ENCODE measurements around the gene NFIA. TPM values are rescaled to one million over a fixed set of nuclear protein-coding genes. Genes with fewer than 3 reads are reported as not detected.

Gene NFIA
- total and polyA plus RNA-seq, 9 of the 15 experiments (the other 6 are each of a cell fraction or from before 2014, with no cell fraction given): 5.3 to 24.9 (median 9.8) TPM

GRCh38 chr1:61114178-61114870 lies 32.0 kb downstream of the NFIA start (continued):
- TF ChIP-seq, protein P1, sequence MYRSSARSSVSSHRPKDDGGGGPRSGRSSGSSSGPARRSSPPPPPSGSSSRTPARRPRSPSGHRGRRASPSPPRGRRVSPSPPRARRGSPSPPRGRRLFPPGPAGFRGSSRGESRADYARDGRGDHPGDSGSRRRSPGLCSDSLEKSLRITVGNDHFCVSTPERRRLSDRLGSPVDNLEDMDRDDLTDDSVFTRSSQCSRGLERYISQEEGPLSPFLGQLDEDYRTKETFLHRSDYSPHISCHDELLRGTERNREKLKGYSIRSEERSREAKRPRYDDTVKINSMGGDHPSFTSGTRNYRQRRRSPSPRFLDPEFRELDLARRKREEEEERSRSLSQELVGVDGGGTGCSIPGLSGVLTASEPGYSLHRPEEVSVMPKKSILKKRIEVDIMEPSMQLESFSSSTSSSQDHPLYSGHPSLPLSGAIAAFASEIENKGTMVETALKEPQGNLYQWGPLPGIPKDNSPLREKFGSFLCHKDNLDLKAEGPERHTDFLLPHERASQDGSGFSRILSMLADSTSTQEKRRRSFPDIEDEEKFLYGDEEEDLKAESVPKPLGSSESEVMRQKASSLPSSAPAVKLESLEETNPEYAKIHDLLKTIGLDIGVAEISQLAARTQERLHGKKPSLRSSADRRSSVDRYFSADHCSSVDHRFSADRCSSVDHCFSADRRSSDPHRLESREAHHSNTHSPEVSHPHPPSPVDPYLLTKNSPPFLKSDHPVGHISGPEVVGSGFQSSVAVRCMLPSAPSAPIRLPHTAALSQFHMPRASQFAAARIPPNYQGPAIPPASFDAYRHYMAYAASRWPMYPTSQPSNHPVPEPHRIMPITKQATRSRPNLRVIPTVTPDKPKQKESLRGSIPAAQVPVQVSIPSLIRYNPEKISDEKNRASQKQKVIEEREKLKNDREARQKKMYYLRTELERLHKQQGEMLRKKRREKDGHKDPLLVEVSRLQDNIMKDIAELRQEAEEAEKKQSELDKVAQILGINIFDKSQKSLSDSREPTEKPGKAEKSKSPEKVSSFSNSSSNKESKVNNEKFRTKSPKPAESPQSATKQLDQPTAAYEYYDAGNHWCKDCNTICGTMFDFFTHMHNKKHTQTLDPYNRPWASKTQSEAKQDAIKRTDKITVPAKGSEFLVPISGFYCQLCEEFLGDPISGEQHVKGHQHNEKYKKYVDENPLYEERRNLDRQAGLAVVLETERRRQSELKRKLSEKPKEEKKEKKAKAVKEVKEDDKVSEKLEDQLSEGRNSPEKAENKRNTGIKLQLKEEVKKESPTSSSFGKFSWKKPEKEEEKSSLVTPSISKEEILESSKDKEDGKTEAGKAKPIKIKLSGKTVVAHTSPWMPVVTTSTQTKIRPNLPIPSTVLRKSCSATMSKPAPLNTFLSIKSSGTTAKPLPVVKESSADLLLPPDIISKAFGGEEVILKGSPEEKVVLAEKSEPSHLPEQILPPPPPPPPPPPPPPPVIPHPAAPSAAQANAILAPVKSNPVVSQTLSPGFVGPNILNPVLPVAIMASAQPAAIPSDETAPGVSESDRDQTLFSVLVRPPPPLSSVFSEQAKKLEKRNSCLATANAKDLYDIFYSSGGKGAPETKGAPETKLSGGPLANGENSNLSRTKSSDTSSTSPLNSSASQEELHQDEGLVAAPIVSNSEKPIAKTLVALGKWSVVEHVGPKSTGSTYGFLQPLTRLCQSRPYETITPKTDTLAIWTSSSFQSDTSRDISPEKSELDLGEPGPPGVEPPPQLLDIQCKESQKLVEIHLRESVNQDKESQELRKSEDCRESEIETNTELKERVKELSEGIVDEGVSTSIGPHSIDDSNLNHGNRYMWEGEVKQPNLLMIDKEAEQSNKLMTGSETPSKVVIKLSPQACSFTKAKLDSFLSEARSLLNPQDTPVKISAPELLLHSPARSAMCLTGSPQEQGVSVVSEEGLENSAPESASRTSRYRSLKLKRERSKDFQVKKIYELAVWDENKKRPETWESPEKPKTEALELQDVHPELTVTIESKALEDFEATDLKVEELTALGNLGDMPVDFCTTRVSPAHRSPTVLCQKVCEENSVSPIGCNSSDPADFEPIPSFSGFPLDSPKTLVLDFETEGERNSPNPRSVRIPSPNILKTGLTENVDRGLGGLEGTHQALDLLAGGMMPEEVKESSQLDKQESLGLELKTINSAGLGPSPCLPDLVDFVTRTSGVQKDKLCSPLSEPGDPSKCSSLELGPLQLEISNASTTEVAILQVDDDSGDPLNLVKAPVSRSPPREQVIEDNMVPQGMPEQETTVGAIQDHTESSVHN (IDR thresholded peaks at IDR 0.05; ENCODE audit: borderline replicate concordance in 1 of 2, low read depth in 1 of 2): no peak
- TF ChIP-seq, protein P2, sequence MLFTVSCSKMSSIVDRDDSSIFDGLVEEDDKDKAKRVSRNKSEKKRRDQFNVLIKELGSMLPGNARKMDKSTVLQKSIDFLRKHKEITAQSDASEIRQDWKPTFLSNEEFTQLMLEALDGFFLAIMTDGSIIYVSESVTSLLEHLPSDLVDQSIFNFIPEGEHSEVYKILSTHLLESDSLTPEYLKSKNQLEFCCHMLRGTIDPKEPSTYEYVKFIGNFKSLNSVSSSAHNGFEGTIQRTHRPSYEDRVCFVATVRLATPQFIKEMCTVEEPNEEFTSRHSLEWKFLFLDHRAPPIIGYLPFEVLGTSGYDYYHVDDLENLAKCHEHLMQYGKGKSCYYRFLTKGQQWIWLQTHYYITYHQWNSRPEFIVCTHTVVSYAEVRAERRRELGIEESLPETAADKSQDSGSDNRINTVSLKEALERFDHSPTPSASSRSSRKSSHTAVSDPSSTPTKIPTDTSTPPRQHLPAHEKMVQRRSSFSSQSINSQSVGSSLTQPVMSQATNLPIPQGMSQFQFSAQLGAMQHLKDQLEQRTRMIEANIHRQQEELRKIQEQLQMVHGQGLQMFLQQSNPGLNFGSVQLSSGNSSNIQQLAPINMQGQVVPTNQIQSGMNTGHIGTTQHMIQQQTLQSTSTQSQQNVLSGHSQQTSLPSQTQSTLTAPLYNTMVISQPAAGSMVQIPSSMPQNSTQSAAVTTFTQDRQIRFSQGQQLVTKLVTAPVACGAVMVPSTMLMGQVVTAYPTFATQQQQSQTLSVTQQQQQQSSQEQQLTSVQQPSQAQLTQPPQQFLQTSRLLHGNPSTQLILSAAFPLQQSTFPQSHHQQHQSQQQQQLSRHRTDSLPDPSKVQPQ (CRISPR knock-in tag; IDR thresholded peaks at IDR 0.05; ENCODE audit: borderline replicate concordance): no peak
- TF ChIP-seq CTBP1 (IDR thresholded peaks at IDR 0.05; ENCODE audit: borderline replicate concordance): no peak
- TF ChIP-seq FIP1L1 (IDR thresholded peaks at IDR 0.05; ENCODE audit: low read depth, low read length, poor library complexity, severe bottlenecking): no peak
- no peak for TF ChIP-seq HEY1 (CRISPR knock-in tag; IDR thresholded peaks at IDR 0.05; ENCODE audit: borderline replicate concordance)
- no peak for TF ChIP-seq PHB2 (IDR thresholded peaks at IDR 0.05; ENCODE audit: low read depth)
- TF ChIP-seq CREM (IDR thresholded peaks at IDR 0.05; ENCODE audit: low read depth): no peak
- no peak for TF ChIP-seq ETV1 (tag; conservative IDR thresholded peaks at IDR 0.05; ENCODE audit: low read depth)
- peak; percentile 97 for TF ChIP-seq BCOR (IDR thresholded peaks at IDR 0.05)
- no peak for TF ChIP-seq ZNF780A (CRISPR knock-in tag; IDR thresholded peaks at IDR 0.05)
- TF ChIP-seq ZNF609 (CRISPR knock-in tag; IDR thresholded peaks at IDR 0.05; ENCODE audit: borderline replicate concordance): no peak
